WTC11 (cell line): ENCODE data around the gene KRT28.

Experiments
- FOXJ3 ChIP-seq: sonication (generic); formaldehyde crosslinking; IDR thresholded peaks from 2 replicates; pipeline ENCODE4 v1.9.0; 2021; ENCODE audit warnings: missing genetic modification reagents, mild to moderate bottlenecking, borderline replicate concordance
- KAT7 ChIP-seq: sonication (generic); formaldehyde crosslinking; IDR thresholded peaks from 2 replicates; pipeline ENCODE4 v1.8.1; 2023; ENCODE audit warnings: missing genetic modification reagents, mild to moderate bottlenecking, borderline replicate concordance
- NR2C2 ChIP-seq: sonication (generic); formaldehyde crosslinking; IDR thresholded peaks from 2 replicates; pipeline ENCODE4 v1.8.0; 2022; ENCODE audit warnings: mild to moderate bottlenecking, missing genetic modification reagents
- TCF7 ChIP-seq: sonication (generic); formaldehyde crosslinking; IDR thresholded peaks from 2 replicates; pipeline ENCODE4 v1.8.0; 2022; ENCODE audit warnings: mild to moderate bottlenecking, low read depth, missing genetic modification reagents, moderate library complexity

DNA sequence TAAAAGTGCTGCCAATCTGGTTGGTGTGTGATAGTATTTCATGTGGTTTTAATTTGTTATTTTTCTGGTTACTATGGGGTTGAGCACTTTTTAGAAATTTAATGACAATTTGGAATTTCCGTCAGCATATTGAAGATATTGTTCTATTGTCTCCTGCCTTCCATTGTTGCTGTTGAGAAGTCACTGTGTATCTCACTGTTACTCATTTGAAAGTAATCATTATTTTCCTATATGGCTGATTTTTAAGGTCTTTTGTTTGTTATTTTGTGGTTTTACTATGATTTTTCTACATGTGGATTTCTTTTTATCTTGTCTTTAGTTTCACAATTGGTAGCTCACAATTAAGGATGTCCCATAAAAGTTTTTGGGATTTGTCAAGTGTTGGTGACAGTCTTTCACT lies 36.0 kb downstream of the KRT28 start:
- no peak for TF ChIP-seq FOXJ3
- no peak for TF ChIP-seq TCF7
- no peak for TF ChIP-seq KAT7 (CRISPR knock-in tag)
- TF ChIP-seq NR2C2 (CRISPR knock-in tag): no peak
